HG03139 (cell line): ENCODE measurements around the gene MALT1.

Experiments used
- ATAC-seq: cut with Tn5 transposase; IDR thresholded peaks from one replicate; pipeline ENCODE4 v1.9.1; 2021; ENCODE audit not compliant: unreplicated experiment

MALT1 gene

GRCh38 chr18:58687871-58688308 is 16.6 kb downstream of the MALT1 start:
- ATAC-seq: peak; percentile 81

DNA sequence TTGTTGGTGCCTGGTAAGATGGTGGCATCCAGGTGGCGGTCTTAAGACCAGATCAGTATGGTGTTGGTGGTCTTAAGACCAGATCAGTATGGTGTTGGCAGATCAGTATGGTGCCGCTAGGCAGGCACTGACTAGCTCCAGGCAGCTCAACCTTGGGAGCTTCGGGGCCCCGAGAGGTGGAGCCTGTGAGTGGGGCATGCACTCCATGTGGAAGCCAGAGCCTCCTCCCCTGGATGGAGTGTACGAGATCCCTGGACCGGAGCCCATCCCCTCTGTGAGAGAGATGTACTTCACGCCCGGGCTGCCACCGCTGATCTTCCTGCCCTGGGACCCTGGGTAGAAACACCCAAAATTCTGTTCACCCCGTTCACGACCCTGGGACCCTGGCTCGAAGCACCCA is 19.0 kb downstream of the MALT1 start:
- ATAC-seq: no peak

GRCh38 chr18:58691256-58691655 is 20.0 kb downstream of the MALT1 start:
- ATAC-seq: no peak

- no peak for ATAC-seq
Measured at GRCh38 chr18:58692422-58693185, 21.3 kb downstream of the MALT1 start.

DNA sequence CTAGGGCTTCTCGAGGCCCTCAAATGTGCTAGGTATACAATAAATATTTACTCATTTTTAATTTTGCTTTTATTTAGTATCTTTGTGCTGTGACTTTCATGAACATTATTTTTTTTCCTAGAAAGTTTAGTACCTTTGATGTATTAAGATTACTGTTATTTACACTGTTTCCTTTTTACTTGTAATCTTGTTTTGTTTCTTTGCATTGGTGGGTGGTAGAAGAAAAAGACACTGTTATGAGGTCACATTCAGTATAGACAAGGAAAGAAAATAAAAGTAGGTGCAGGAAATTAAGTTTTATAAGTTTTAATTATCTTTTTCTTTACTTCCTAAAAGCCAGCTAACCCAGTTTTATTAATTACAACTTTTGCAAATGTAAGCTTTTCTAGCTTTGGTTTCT is 23.0 kb downstream of the MALT1 start:
- no peak for ATAC-seq

- no peak for ATAC-seq
Measured at GRCh38 chr18:58694720-58695468, 23.6 kb downstream of the MALT1 start.

DNA sequence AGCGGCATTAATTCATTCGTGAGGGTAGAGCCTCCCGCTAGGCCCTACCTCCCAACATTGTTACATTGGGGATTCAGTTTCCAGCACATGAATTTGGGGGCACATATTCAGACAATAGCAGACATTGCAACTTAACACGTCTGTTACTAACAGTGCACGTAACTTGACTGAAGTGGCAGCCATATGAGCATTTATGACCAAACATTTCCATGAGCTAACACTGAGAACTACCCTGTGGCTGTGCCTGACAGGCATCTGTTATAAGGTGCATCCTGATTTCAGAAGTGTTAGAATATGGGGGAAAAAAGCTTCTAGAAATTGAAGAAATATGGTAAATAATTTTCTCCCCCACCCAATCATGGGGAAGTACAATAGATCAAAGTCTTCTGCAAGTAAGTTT is 24.5 kb downstream of the MALT1 start:
- no peak for ATAC-seq

- ATAC-seq: no peak
Measured at GRCh38 chr18:58697146-58697545, 25.9 kb downstream of the MALT1 start.

DNA sequence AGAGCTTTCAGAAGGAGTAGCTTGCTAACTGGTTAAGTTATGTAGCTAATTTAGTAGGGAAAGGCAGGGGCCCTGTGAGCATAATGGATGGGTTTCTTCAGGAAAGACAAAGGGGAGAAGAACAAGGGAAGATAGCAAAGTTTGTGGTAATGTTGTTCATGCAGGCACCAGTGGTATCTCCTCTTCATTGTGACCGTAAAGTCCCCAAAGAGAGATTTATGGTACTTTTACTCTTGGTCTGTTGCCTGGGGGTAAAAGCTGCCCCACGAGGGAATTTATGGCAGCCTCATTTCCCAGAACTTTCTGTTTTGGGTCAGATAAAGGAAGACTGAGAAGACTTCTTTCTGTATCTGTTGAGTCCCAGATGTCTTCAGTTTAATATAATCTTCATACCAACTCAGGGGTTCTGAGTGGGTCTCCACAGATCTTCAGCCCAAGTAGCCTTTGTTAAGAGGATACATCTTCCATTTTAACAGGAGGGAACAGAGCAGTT is 27.5 kb downstream of the MALT1 start:
- no peak for ATAC-seq

DNA sequence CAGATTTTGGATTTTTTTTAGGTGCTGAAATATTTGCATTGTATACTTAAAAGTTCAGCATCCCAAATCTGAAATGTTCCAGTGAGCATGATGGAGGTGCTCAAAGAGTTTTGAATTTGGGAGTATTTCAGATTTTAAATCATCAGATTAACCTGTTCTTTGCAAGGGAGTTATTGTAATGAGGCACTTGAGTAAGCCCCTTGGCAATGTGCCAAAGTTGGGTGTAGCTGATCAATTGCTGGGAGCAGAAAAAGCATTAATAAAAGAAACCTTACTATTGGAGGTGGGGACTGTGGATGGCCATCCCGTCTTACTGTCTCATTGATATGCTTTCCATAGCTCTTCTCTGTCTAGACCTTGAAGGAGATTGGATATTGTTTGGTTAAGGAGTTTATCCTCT is 28.3 kb downstream of the MALT1 start:
- no peak for ATAC-seq

- no peak for ATAC-seq
Measured at GRCh38 chr18:58700209-58700608, 28.9 kb downstream of the MALT1 start.

- no peak for ATAC-seq
Measured at GRCh38 chr18:58712930-58713329, 41.7 kb downstream of the MALT1 start.

DNA sequence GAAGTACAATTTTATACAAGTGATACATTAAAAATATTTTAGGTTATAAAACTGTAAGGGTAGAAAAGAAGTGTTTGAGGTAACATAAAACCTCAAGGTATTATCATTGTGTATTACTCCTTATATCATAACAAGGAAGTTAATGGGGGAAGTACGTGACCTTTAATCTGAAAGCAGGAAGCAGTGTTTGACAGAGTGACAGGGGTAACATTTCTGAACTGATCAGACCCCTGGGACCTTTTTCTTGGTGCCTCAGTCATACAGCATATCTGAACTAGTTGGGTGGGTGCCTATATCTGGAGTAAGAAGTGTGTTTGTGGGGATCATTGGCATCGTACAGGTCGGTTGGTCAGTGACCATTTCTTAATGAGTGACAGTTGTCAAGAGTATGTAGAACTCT is 43.0 kb downstream of the MALT1 start:
- no peak for ATAC-seq

DNA sequence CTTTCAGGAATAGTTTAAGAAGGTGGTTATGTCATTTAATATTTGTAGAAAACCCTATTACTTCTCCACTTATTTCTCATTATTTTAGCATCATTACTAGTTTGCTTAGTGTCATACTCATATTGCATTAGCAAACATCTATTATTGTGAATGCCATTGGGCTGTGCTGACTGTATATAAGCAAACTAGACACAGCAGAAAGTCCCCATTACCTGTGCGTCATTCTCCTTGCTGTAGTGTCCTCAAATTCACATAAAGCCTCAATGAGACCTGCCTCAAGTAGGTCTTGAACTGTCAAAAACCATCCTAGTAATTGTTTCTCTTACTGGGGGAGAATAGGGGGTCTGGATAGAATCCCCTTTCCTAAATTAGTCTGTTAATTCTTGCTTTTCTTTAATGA is 43.6 kb downstream of the MALT1 start:
- ATAC-seq: no peak

- no peak for ATAC-seq
Measured at GRCh38 chr18:58715540-58715939, 44.3 kb downstream of the MALT1 start.

GRCh38 chr18:58716060-58716756 is 44.9 kb downstream of the MALT1 start:
- no peak for ATAC-seq

- ATAC-seq: no peak
Measured at GRCh38 chr18:58721566-58722239, 50.4 kb downstream of the MALT1 start.

DNA sequence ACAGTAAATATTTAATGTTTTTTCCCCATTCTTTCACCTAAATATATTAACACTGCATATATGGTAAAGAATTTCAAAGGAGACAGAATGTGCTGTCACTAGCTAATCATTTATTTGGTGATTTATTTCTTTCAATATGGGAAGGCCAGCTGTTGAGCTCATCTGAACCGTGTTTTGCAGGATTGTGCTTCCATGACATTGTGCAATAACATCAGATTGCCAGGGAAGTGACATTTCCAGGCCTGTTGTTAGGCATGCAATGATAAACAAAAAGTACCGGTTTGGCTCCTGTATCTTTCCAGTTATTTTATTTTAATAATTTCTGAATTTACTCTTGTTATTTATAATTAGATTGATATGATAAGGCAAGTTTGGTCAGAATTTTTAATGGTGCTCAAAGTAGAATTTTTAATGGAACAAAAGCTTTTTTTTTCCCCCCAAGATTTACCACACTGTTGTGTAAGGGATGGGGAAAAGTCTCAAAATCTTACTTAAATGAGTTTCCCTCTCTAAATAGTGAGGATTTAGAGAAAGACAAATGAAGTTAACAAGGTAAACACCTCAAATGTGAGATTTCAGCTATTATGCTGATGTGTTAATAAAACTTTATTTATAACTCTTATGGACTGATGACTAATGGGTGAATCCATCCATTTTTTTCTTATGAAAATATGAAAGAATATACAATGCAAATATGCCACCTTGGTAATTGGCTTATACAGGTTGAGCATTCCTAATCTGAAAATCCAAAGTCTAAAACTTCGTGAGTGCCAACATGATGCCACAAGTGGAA is 52.7 kb downstream of the MALT1 start:
- no peak for ATAC-seq

DNA sequence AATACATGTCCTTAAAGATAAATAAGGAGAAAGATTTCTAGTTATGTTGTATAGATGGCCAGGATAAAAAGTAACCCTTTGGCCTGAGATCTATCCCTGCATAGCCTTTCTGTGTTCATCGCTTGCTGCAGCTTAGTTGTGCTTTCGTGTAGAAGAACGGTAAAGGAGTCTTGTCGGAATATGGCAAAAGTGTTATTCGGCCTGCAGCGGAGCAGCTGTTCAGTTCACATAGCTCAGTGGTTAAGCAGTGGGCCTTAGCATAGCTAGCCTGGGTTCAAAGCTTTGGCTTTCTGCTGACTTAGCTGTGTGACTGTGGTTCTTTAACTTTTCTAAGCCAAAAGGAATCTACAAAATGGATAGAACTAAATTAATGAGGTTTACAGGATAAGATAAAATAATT is 55.4 kb downstream of the MALT1 start:
- ATAC-seq: no peak

GRCh38 chr18:58727776-58728500 is 56.7 kb downstream of the MALT1 start:
- no peak for ATAC-seq
